Caki2 (cell line): ENCODE measurements around the gene DOC2B. TPM values are rescaled to one million over a fixed set of nuclear protein-coding genes. Genes with fewer than 3 reads are reported as not detected.
"Not testable (repeated sequence)": the region's sequence is repeated elsewhere in the genome, so short reads cannot be mapped to it uniquely, and the experiment has no call there.

Experiments used
- DNase-seq: peaks from one replicate; pipeline ENCODE4 v3.0.0-alpha.2; 2015; ENCODE audit warnings: low read depth
- in situ Hi-C: cut with HindIII; loops from 2 replicates; pipeline ENCODE4 v1.10.0; 2016; ENCODE audit warnings: low sequenced_read_pairs, low pct_unique_long_range_greater_than_20kb, mixed read lengths
- total RNA-seq: library from RNA; depleted of rRNA; stranded (reverse); fragments of >200 nt; shearing (Covaris generic); gene quantifications from 2 replicates; pipeline ENCODE4 v1.2.3, GENCODE V29; 2014; ENCODE audit warnings: low replicate concordance; rRNA removed

DOC2B gene
- total RNA-seq, 1 experiment from 2014 or later = 1.8 TPM

GRCh38 chr17:142102-142661 lies 39.3 kb downstream of the DOC2B start:
- DNase-seq = peak; percentile 94
- in situ Hi-C loops = no loop called here

- in situ Hi-C loops, DNase-seq: not testable (repeated sequence)
Observed at GRCh38 chr17:139401-140205, 41.8 kb downstream of the DOC2B start.

GRCh38 chr17:137166-137807 lies 44.2 kb downstream of the DOC2B start, which contains the start of gene SCGB1C2:
TSS of gene SCGB1C2 (plus strand) at chr17:137569. CDS start at chr17:137591, 22 bp downstream.
- in situ Hi-C loops, DNase-seq: not testable (repeated sequence)

GRCh38 chr17:136531-136930 lies 44.9 kb downstream of the DOC2B start:
- in situ Hi-C loops, DNase-seq: not testable (repeated sequence)

- in situ Hi-C loops, DNase-seq: not testable (repeated sequence)
Observed at GRCh38 chr17:135895-136294, 45.6 kb downstream of the DOC2B start.

GRCh38 chr17:135022-135421 lies 46.4 kb downstream of the DOC2B start:
- in situ Hi-C loops, DNase-seq: not testable (repeated sequence)

GRCh38 chr17:134332-134785 lies 47.1 kb downstream of the DOC2B start:
- in situ Hi-C loops, DNase-seq: not testable (repeated sequence)

- in situ Hi-C loops = not testable (repeated sequence)
Observed at GRCh38 chr17:133932-134331, 47.5 kb downstream of the DOC2B start.

GRCh38 chr17:118339-118917 lies 63.0 kb downstream of the DOC2B start:
- not testable (repeated sequence) for DNase-seq

More at GRCh38 chr17:133932-134331, 47.5 kb downstream of the DOC2B start:
- not testable (repeated sequence) for DNase-seq

GRCh38 chr17:113111-113510 lies 68.3 kb downstream of the DOC2B start:
- DNase-seq, in situ Hi-C loops: not testable (repeated sequence)

More at GRCh38 chr17:118339-118917, 63.0 kb downstream of the DOC2B start:
- in situ Hi-C loops = not testable (repeated sequence)

Other genes starting within 250 kb of the DOC2B start
- not detected in 2 replicates for gene SCGB1C2, start 44.1 kb downstream of the DOC2B start, total RNA-seq
- 17.7 and 28.8 TPM in 2 replicates for gene RPH3AL, start 171.2 kb upstream of the DOC2B start, total RNA-seq